Measurements from ENCODE around the gene CTNNBIP1.

The CTNNBIP1 gene

GRCh38 chr1:9848022-9848421 lies 62.0 kb downstream of the CTNNBIP1 start:
- peaks cover 9% of the 10 kb centered on the region for H3K27me3 Mint-ChIP-seq (ENCODE audit: low read depth)
- no peak overlapping the region for H3K4me3 Mint-ChIP-seq
- no peak overlapping the region for H3K27ac Mint-ChIP-seq

GRCh38 chr1:9847269-9847668 lies 62.8 kb downstream of the CTNNBIP1 start:
- Mint-ChIP-seq H3K4me3 (no peak overlapping the region), H3K9me3 (no peaks in the 10 kb centered on the region), H3K36me3 (ENCODE audit: low read depth) (peaks cover 1% of the 10 kb centered on the region), H3K4me1 (ENCODE audit: low read depth) (peaks cover 6% of the 10 kb centered on the region), H3K27ac (no peak overlapping the region), H3K27me3 (ENCODE audit: low read depth) (peaks cover 9% of the 10 kb centered on the region)
- no peak for DNase-seq (ENCODE audit: low spot score)

More at GRCh38 chr1:9848022-9848421, 62.0 kb downstream of the CTNNBIP1 start:
- H3K36me3 Mint-ChIP-seq (ENCODE audit: low read depth) = peaks cover 1% of the 10 kb centered on the region
- H3K9me3 Mint-ChIP-seq = no peaks in the 10 kb centered on the region
- no peak for DNase-seq (ENCODE audit: low spot score)
- H3K4me1 Mint-ChIP-seq (ENCODE audit: low read depth) = peaks cover 6% of the 10 kb centered on the region

- peaks cover 6% of the 10 kb centered on the region for H3K27me3 Mint-ChIP-seq (ENCODE audit: low read depth)
- no peak for DNase-seq (ENCODE audit: low spot score)
- no peaks in the 10 kb centered on the region for H3K9me3 Mint-ChIP-seq
- H3K4me3 Mint-ChIP-seq = no peak overlapping the region
- peaks cover 6% of the 10 kb centered on the region for H3K4me1 Mint-ChIP-seq (ENCODE audit: low read depth)
- no peak overlapping the region for H3K27ac Mint-ChIP-seq
- peaks cover 1% of the 10 kb centered on the region for H3K36me3 Mint-ChIP-seq (ENCODE audit: low read depth)
Measured at GRCh38 chr1:9846611-9847171, 63.4 kb downstream of the CTNNBIP1 start.

- Mint-ChIP-seq H3K27ac (no peak overlapping the region), H3K4me1 (ENCODE audit: low read depth) (peaks cover 6% of the 10 kb centered on the region), H3K4me3 (no peak overlapping the region), H3K9me3 (no peaks in the 10 kb centered on the region), H3K27me3 (ENCODE audit: low read depth) (peaks cover 6% of the 10 kb centered on the region), H3K36me3 (ENCODE audit: low read depth) (peaks cover 1% of the 10 kb centered on the region)
- no peak for DNase-seq (ENCODE audit: low spot score)
Measured at GRCh38 chr1:9845914-9846313, 64.2 kb downstream of the CTNNBIP1 start.

- Mint-ChIP-seq H3K4me3 (no peak overlapping the region), H3K4me1 (ENCODE audit: low read depth) (no peaks in the 10 kb centered on the region), H3K27me3 (ENCODE audit: low read depth) (peaks cover 5% of the 10 kb centered on the region), H3K27ac (no peak overlapping the region), H3K36me3 (ENCODE audit: low read depth) (no peaks in the 10 kb centered on the region), H3K9me3 (no peaks in the 10 kb centered on the region)
- DNase-seq (ENCODE audit: low spot score) = no peak
Measured at GRCh38 chr1:9844756-9845155, 65.3 kb downstream of the CTNNBIP1 start.

GRCh38 chr1:9844106-9844505 lies 66.0 kb downstream of the CTNNBIP1 start:
- Mint-ChIP-seq H3K27me3 (ENCODE audit: low read depth) (peaks cover 6% of the 10 kb centered on the region), H3K4me3 (no peak overlapping the region), H3K4me1 (ENCODE audit: low read depth) (no peaks in the 10 kb centered on the region), H3K9me3 (no peaks in the 10 kb centered on the region), H3K36me3 (ENCODE audit: low read depth) (no peaks in the 10 kb centered on the region), H3K27ac (no peak overlapping the region)
- DNase-seq (ENCODE audit: low spot score) = no peak

- Mint-ChIP-seq H3K27ac (no peak overlapping the region), H3K4me3 (no peak overlapping the region), H3K27me3 (ENCODE audit: low read depth) (peaks cover 7% of the 10 kb centered on the region), H3K9me3 (no peaks in the 10 kb centered on the region), H3K4me1 (ENCODE audit: low read depth) (no peaks in the 10 kb centered on the region), H3K36me3 (ENCODE audit: low read depth) (no peaks in the 10 kb centered on the region)
- DNase-seq (ENCODE audit: low spot score) = no peak
Measured at GRCh38 chr1:9843576-9843945, 66.5 kb downstream of the CTNNBIP1 start.

GRCh38 chr1:9842781-9843575 lies 67.1 kb downstream of the CTNNBIP1 start:
- Mint-ChIP-seq H3K4me3 (no peak overlapping the region), H3K27ac (no peak overlapping the region), H3K27me3 (ENCODE audit: low read depth) (peaks cover 7% of the 10 kb centered on the region), H3K36me3 (ENCODE audit: low read depth) (no peaks in the 10 kb centered on the region), H3K4me1 (ENCODE audit: low read depth) (no peaks in the 10 kb centered on the region), H3K9me3 (no peaks in the 10 kb centered on the region)
- DNase-seq (ENCODE audit: low spot score) = no peak

GRCh38 chr1:9842073-9842711 lies 67.9 kb downstream of the CTNNBIP1 start:
- Mint-ChIP-seq H3K9me3 (no peaks in the 10 kb centered on the region), H3K27me3 (ENCODE audit: low read depth) (peaks cover 11% of the 10 kb centered on the region), H3K27ac (no peak overlapping the region), H3K36me3 (ENCODE audit: low read depth) (no peaks in the 10 kb centered on the region), H3K4me3 (no peak overlapping the region), H3K4me1 (ENCODE audit: low read depth) (no peaks in the 10 kb centered on the region)
- no peak for DNase-seq (ENCODE audit: low spot score)

- Mint-ChIP-seq H3K4me1 (ENCODE audit: low read depth) (no peaks in the 10 kb centered on the region), H3K27ac (no peak overlapping the region), H3K36me3 (ENCODE audit: low read depth) (no peaks in the 10 kb centered on the region)
Measured at GRCh38 chr1:9841460-9841859, 68.6 kb downstream of the CTNNBIP1 start.

GRCh38 chr1:9840176-9840575 lies 69.9 kb downstream of the CTNNBIP1 start:
- no peak overlapping the region for H3K4me3 Mint-ChIP-seq
- no peak for DNase-seq (ENCODE audit: low spot score)
- H3K36me3 Mint-ChIP-seq (ENCODE audit: low read depth) = no peaks in the 10 kb centered on the region
- no peak overlapping the region for H3K27ac Mint-ChIP-seq
- H3K4me1 Mint-ChIP-seq (ENCODE audit: low read depth) = no peaks in the 10 kb centered on the region
- H3K27me3 Mint-ChIP-seq (ENCODE audit: low read depth) = peaks cover 8% of the 10 kb centered on the region
- H3K9me3 Mint-ChIP-seq = no peaks in the 10 kb centered on the region

More at GRCh38 chr1:9841460-9841859, 68.6 kb downstream of the CTNNBIP1 start:
- Mint-ChIP-seq H3K9me3 (no peaks in the 10 kb centered on the region), H3K27me3 (ENCODE audit: low read depth) (peaks cover 11% of the 10 kb centered on the region), H3K4me3 (no peak overlapping the region)
- no peak for DNase-seq (ENCODE audit: low spot score)

GRCh38 chr1:9838946-9839345 lies 71.1 kb downstream of the CTNNBIP1 start:
- no peak overlapping the region for H3K4me3 Mint-ChIP-seq
- no peaks in the 10 kb centered on the region for H3K36me3 Mint-ChIP-seq (ENCODE audit: low read depth)
- no peak for DNase-seq (ENCODE audit: low spot score)
- no peaks in the 10 kb centered on the region for H3K9me3 Mint-ChIP-seq
- no peak overlapping the region for H3K27ac Mint-ChIP-seq
- H3K4me1 Mint-ChIP-seq (ENCODE audit: low read depth) = peaks cover 5% of the 10 kb centered on the region
- H3K27me3 Mint-ChIP-seq (ENCODE audit: low read depth) = peaks cover 13% of the 10 kb centered on the region

- peaks cover 5% of the 10 kb centered on the region for H3K4me1 Mint-ChIP-seq (ENCODE audit: low read depth)
- H3K27me3 Mint-ChIP-seq (ENCODE audit: low read depth) = peaks cover 15% of the 10 kb centered on the region
- H3K4me3 Mint-ChIP-seq = no peak overlapping the region
- H3K27ac Mint-ChIP-seq = no peak overlapping the region
- H3K36me3 Mint-ChIP-seq (ENCODE audit: low read depth) = no peaks in the 10 kb centered on the region
- no peak for DNase-seq (ENCODE audit: low spot score)
- H3K9me3 Mint-ChIP-seq = no peaks in the 10 kb centered on the region
Measured at GRCh38 chr1:9836632-9836960, 73.5 kb downstream of the CTNNBIP1 start.

GRCh38 chr1:9835758-9836631 lies 74.1 kb downstream of the CTNNBIP1 start:
- H3K27me3 Mint-ChIP-seq (ENCODE audit: low read depth) = peaks cover 19% of the 10 kb centered on the region
- H3K9me3 Mint-ChIP-seq = no peaks in the 10 kb centered on the region
- no peak for DNase-seq (ENCODE audit: low spot score)
- no peak overlapping the region for H3K27ac Mint-ChIP-seq
- H3K4me3 Mint-ChIP-seq = no peak overlapping the region
- H3K4me1 Mint-ChIP-seq (ENCODE audit: low read depth) = peaks cover 5% of the 10 kb centered on the region
- no peaks in the 10 kb centered on the region for H3K36me3 Mint-ChIP-seq (ENCODE audit: low read depth)

Measured in T-helper 2 cell treated with Interferon-gamma antibody and Interleukin-4, amounts not matched to agents 5 μg/mL and 100 μg/mL, for 36 hours (primary cell).